SK-N-MC (cell line): ENCODE results near the gene SLC35F5.

ENCODE experiments used
- DNase-seq: peaks from one replicate; pipeline ENCODE4 v3.0.0-alpha.2; 2011; ENCODE audit warnings: low read depth, low spot score
- H3K27ac ChIP-seq: fragments of 200-600 bp; sonication (generic); 2 replicates; pipeline ENCODE4 v1.5.1; 2016; ENCODE audit warnings: mixed run types
- H3K36me3 ChIP-seq: fragments of 200-600 bp; sonication (generic); 2 replicates; pipeline ENCODE4 v1.6.1; 2017; ENCODE audit warnings: antibody characterized with exemption, low read length, mixed read lengths; ENCODE audit not compliant: insufficient read depth
- H3K4me3 ChIP-seq: fragments of 200-600 bp; sonication (generic); 2 replicates; pipeline ENCODE4 v1.5.1; 2016
- H3K9ac ChIP-seq: fragments of 200-600 bp; sonication (generic); 2 replicates; pipeline ENCODE4 v1.8.0; 2017; ENCODE audit warnings: mixed run types, mixed read lengths; ENCODE audit not compliant: insufficient read length
- H3K9me3 ChIP-seq: fragments of 200-600 bp; sonication (generic); 2 replicates; pipeline ENCODE4 v1.6.1; 2017; ENCODE audit warnings: low read depth, mild to moderate bottlenecking, antibody characterized with exemption, low read length, moderate library complexity, mixed read lengths
- EZH2 ChIP-seq: fragments of 200-600 bp; sonication (generic); IDR thresholded peaks from one replicate; pipeline ENCODE4 v1.6.1; 2017; ENCODE audit warnings: antibody characterized with exemption
- FOXP2 ChIP-seq: optimal IDR thresholded peaks from 2 replicates; pipeline ENCODE3; 2011; ENCODE audit warnings: mild to moderate bottlenecking, moderate library complexity; ENCODE audit not compliant: insufficient read depth; ENCODE audit errors: extremely low read length, control extremely low read depth
- POLR2AphosphoS5 ChIP-seq: IDR thresholded peaks from 2 replicates; pipeline ENCODE4 v1.6.1; 2012; ENCODE audit warnings: mild to moderate bottlenecking, low read depth, low read length, borderline replicate concordance

SLC35F5 gene

GRCh38 chr2:113762377-113763118, 6.1 kb upstream of the SLC35F5 start:
- no peak for DNase-seq
- no peak overlapping the region for H3K27ac ChIP-seq
- no peaks in the 10 kb centered on the region for H3K9me3 ChIP-seq

DNA sequence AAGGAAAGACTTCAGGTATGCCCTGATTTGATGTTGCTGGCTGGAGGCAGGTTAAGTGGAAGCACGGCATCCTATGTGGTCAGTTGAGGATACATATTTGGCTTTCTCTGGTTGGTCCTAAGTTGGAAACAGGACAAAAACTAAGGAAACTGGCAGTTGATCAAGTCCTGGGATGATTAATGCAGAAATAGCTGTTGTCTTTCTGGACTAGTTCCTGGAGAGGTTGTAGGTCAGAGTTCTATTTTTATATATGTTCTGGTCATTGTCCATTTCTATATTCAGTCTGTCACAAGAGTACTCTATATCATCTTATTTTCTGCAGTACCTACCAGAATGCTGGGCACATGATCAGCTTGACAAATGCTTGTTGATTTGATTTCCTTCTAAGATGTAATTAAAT, 4.0 kb upstream of the SLC35F5 start:
- H3K27ac ChIP-seq: no peak overlapping the region
- TF ChIP-seq FOXP2 (no peak), POLR2AphosphoS5 (no peak), EZH2 (no peak)
- no peaks in the 10 kb centered on the region for H3K9me3 ChIP-seq
- H3K36me3 ChIP-seq: no peaks in the 10 kb centered on the region
- H3K4me3 ChIP-seq: no peak overlapping the region
- no peak for DNase-seq
- H3K9ac ChIP-seq: no peak overlapping the region

More at GRCh38 chr2:113762377-113763118, 6.1 kb upstream of the SLC35F5 start:
- TF ChIP-seq FOXP2 (no peak), POLR2AphosphoS5 (no peak), EZH2 (no peak)
- no peaks in the 10 kb centered on the region for H3K36me3 ChIP-seq
- H3K4me3 ChIP-seq: no peak overlapping the region
- no peak overlapping the region for H3K9ac ChIP-seq

DNA sequence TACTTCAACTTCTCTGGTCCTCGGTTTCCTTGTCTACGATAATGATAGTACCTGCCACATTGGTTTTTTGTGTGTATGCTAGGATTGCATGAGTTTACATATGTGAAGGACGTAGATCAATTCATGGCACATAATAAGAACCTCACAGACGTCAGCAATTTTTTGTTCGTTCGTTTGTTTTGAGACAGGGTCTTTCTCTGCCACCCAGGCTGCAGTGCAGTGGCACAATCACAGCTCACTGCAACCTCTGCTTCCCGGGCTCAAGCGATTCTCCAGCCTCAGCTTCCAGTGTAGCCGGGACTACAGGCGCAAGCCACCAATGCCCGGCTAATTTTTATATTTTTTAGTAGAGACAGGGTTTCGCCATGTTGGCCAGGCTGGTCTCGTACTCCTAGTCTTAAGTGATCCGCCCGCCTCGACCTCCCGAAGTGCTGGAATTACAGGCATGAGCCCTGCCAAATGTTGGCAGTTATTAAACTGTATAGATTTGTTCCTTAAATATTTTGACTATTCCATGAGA, 756 bp upstream of the SLC35F5 start:
- Histone ChIP-seq H3K9ac (peak overlapping the region; percentile 86), H3K36me3 (peaks cover 3% of the 10 kb centered on the region; the same call in 1 of the 2 replicates), H3K27ac (peak overlapping the region; percentile 73; the same call in 1 of the 2 replicates), H3K4me3 (peak overlapping the region; percentile 81), H3K9me3 (no peaks in the 10 kb centered on the region)
- no peak for DNase-seq
- TF ChIP-seq FOXP2 (no peak), EZH2 (no peak)

GRCh38 chr2:113755835-113756354, 547 bp downstream of the SLC35F5 start:
- TF ChIP-seq FOXP2 (no peak), POLR2AphosphoS5 (no peak), EZH2 (no peak)
- no peak for DNase-seq
- peak overlapping the region; percentile 86 for H3K9ac ChIP-seq
- no peak overlapping the region for H3K27ac ChIP-seq
- no peaks in the 10 kb centered on the region for H3K9me3 ChIP-seq
- peak overlapping the region; percentile 81 for H3K4me3 ChIP-seq
- H3K36me3 ChIP-seq: peaks cover 3% of the 10 kb centered on the region; the same call in 1 of the 2 replicates

GRCh38 chr2:113755035-113755834, 1.2 kb downstream of the SLC35F5 start:
- peak overlapping the region; percentile 86 for H3K9ac ChIP-seq
- H3K27ac ChIP-seq: no peak overlapping the region
- H3K36me3 ChIP-seq: peaks cover 3% of the 10 kb centered on the region; the same call in 1 of the 2 replicates
- no peak for DNase-seq
- no peaks in the 10 kb centered on the region for H3K9me3 ChIP-seq
- TF ChIP-seq EZH2: no peak
- no peak for TF ChIP-seq POLR2AphosphoS5
- no peak for TF ChIP-seq FOXP2
- H3K4me3 ChIP-seq: peak overlapping the region; percentile 81

DNA sequence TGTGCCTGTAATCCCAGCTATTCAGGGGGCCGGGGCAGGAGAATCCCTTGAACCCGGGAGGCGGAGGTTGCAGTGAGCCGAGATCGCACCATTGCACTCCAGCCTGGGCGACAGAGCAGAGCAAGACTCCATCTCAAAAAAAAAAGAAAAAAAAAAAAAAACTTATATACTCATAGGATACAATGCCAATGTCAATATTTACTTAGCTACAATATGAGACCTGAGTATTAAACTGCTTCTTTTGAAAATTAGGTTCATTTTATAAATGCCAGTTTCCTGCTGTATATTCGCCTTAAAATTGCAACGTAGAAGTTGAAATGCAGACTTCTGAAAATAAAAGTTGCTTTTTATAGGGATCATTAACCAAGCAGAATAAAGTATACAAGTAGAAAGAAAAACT, 2.3 kb downstream of the SLC35F5 start:
- TF ChIP-seq EZH2 (no peak), FOXP2 (no peak), POLR2AphosphoS5 (no peak)
- Histone ChIP-seq H3K4me3 (no peak overlapping the region), H3K9me3 (no peaks in the 10 kb centered on the region), H3K36me3 (peaks cover 3% of the 10 kb centered on the region; the same call in 1 of the 2 replicates), H3K9ac (no peak overlapping the region), H3K27ac (no peak overlapping the region)
- DNase-seq: no peak

GRCh38 chr2:113750385-113750784, 6.1 kb downstream of the SLC35F5 start:
- no peak for DNase-seq
- H3K36me3 ChIP-seq: peaks cover 3% of the 10 kb centered on the region; the same call in 1 of the 2 replicates
- no peaks in the 10 kb centered on the region for H3K9me3 ChIP-seq
- no peak overlapping the region for H3K27ac ChIP-seq
- no peak overlapping the region for H3K4me3 ChIP-seq
- H3K9ac ChIP-seq: no peak overlapping the region
- TF ChIP-seq FOXP2 (no peak), EZH2 (no peak), POLR2AphosphoS5 (no peak)

- H3K36me3 ChIP-seq: peaks cover 25% of the 10 kb centered on the region
- no peak overlapping the region for H3K9ac ChIP-seq
- no peak overlapping the region for H3K4me3 ChIP-seq
- no peak for TF ChIP-seq POLR2AphosphoS5
- no peak for TF ChIP-seq FOXP2
- no peak for TF ChIP-seq EZH2
- H3K9me3 ChIP-seq: no peaks in the 10 kb centered on the region; the same call in 1 of the 2 replicates
- H3K27ac ChIP-seq: no peak overlapping the region
- DNase-seq: no peak
These were observed 15.4 kb downstream of the SLC35F5 start for GRCh38 chr2:113741091-113741490.
